GM19023 (cell line): ENCODE data around the gene PGAP1.

Experiments used
- ATAC-seq: cut with Tn5 transposase; IDR thresholded peaks from one replicate; pipeline ENCODE4 v1.9.1; 2021; ENCODE audit warnings: mild to moderate bottlenecking, moderate library complexity; ENCODE audit not compliant: unreplicated experiment

PGAP1 gene

GRCh38 chr2:196900843-196901242, 25.7 kb downstream of the PGAP1 start:
- ATAC-seq = no peak

- no peak for ATAC-seq
These were observed 26.5 kb downstream of the PGAP1 start for GRCh38 chr2:196899976-196900375.

- ATAC-seq = no peak
These were observed 35.4 kb downstream of the PGAP1 start for GRCh38 chr2:196891136-196891535.

GRCh38 chr2:196887431-196887830, 39.1 kb downstream of the PGAP1 start:
- ATAC-seq = no peak

GRCh38 chr2:196884368-196884767, 42.1 kb downstream of the PGAP1 start:
- no peak for ATAC-seq

GRCh38 chr2:196876364-196876763, 50.1 kb downstream of the PGAP1 start:
- no peak for ATAC-seq

GRCh38 chr2:196875414-196875813, 51.1 kb downstream of the PGAP1 start:
- ATAC-seq = no peak

GRCh38 chr2:196873511-196873910, 53.0 kb downstream of the PGAP1 start:
- ATAC-seq = no peak

- ATAC-seq = no peak
These were observed 71.9 kb downstream of the PGAP1 start for GRCh38 chr2:196854629-196855028.

GRCh38 chr2:196853301-196854087, 73.0 kb downstream of the PGAP1 start:
- no peak for ATAC-seq

- ATAC-seq = no peak
These were observed 75.4 kb downstream of the PGAP1 start for GRCh38 chr2:196851088-196851487.

GRCh38 chr2:196849895-196850294, 76.6 kb downstream of the PGAP1 start:
- ATAC-seq = no peak

GRCh38 chr2:196846295-196846694, 80.2 kb downstream of the PGAP1 start:
- ATAC-seq = no peak

- no peak for ATAC-seq
These were observed 81.1 kb downstream of the PGAP1 start for GRCh38 chr2:196845371-196845770.

GRCh38 chr2:196840171-196840570, 86.3 kb downstream of the PGAP1 start:
- ATAC-seq = no peak

GRCh38 chr2:196839574-196839973, 86.9 kb downstream of the PGAP1 start:
- no peak for ATAC-seq

- no peak for ATAC-seq
These were observed 90.1 kb downstream of the PGAP1 start for GRCh38 chr2:196836440-196836839.

GRCh38 chr2:196830701-196831100, 95.8 kb downstream of the PGAP1 start:
- ATAC-seq = no peak

- ATAC-seq = no peak
These were observed 99.2 kb downstream of the PGAP1 start for GRCh38 chr2:196827356-196827755.

- ATAC-seq = no peak
These were observed 102.6 kb downstream of the PGAP1 start for GRCh38 chr2:196823750-196824522.

- no peak for ATAC-seq
These were observed 105.3 kb downstream of the PGAP1 start for GRCh38 chr2:196821195-196821594.

- no peak for ATAC-seq
These were observed 117.2 kb downstream of the PGAP1 start, which contains the start of gene C2orf66 for GRCh38 chr2:196809260-196809659. C2orf66 (minus strand) TSS chr2:196809355; CDS start chr2:196809336, 19 bp downstream.
